ENCODE data around the gene ITPKB.
"Not testable (repeated sequence)": the region's sequence is repeated elsewhere in the genome, so short reads cannot be mapped to it uniquely, and the experiment has no call there.

Gene ITPKB

DNA sequence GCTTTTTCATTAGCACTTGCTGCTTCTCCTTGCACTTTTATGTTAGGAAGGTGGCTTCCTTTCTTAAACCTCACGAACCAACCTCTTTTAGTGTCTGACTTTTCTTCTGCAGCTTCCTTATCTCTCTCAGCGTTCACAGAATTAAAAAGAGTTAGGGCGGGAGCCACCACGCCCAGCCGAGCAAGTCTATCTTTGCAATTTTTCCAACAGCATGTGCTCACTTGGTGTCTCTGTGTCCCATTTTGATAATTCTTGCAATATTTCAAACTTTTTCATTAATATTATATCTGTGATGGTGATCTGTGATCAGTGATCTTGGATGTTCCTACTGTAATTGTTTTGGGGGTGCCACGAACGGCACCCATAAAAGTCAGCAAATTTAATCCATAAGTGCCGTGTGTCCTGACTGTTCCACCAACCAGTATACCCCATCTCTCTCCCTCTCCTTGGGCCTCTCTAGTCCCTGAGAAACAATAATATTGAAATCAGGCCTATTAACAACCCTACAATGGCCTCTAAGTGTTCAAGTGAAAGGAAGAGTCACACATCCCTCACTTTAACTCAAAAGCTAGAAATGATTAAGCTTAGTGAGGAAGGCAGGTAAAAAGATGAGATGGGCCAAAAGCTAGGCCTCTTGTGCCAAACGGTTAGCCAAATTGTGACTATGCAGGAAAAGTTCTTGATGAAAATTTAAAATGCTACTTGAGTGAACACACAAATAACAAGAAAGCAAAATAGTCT, 15.9 kb upstream of the ITPKB start:
- no peak for DNase-seq

- DNase-seq: no peak
Observed at GRCh38 chr1:226754097-226754496, 15.0 kb upstream of the ITPKB start.

- DNase-seq: no peak
Observed at GRCh38 chr1:226751703-226752102, 12.6 kb upstream of the ITPKB start.

DNA sequence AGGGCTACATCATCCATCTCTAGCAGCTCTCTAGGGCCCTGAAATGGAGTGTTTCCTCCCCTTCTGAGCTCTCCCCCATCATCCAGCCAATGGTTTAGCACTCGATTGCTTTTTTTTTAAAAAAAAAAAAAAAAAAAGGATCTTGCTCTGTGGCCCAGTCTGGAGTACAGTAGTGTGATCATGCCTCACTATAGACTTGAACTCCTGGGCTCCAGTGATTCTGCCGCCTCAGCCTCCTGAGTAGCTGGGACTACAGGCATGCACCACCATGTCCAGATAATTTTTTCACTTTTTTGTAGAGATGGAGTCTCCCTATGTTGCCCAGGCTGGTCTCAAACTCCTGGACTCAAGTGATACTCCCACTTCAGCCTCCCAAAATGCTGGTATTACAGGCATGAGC, 12.1 kb upstream of the ITPKB start:
- DNase-seq: no peak

DNA sequence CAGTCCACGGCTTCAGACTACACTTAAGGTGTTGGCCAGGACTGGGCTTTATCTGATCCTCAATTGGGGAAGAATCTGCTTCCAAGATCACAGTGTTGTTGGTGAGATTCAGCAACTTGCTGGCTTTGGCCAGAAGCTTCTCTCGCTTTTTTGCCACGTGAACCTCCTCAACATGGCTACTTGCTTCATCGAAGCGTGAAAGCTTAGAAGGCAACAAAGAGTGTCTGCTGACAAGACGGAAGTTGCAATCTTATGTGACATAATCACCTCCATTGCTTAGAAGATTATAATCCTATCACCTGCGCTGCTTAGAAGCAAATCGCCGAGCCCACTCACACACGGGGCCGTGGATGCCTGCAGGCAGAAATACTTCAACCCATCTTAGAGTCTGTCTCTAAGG, 10.4 kb upstream of the ITPKB start:
- DNase-seq: no peak

- no peak for DNase-seq
Observed at GRCh38 chr1:226748306-226748705, 9.2 kb upstream of the ITPKB start.

GRCh38 chr1:226747519-226748263, 8.6 kb upstream of the ITPKB start:
- not testable (repeated sequence) for DNase-seq

DNA sequence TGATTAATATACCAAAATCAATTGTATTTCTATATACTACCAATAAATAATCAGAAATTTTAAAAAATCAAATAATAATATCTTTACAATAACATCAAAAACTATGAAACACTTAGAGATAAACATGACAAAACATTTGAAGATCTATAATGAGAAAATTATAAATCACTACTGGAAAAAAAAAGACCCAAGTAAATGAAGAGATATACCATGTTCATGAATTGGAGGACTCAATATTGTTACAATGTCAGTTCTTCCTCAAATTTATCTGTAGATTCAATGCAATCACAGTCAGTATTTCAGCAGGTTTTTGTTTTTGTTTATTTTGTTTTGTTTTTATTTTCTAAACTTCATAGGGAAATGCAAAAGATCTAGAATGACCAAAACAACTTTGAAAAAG, 4.2 kb upstream of the ITPKB start:
- no peak for DNase-seq

- DNase-seq: no peak
Observed at GRCh38 chr1:226741009-226741408, 1.9 kb upstream of the ITPKB start.

DNA sequence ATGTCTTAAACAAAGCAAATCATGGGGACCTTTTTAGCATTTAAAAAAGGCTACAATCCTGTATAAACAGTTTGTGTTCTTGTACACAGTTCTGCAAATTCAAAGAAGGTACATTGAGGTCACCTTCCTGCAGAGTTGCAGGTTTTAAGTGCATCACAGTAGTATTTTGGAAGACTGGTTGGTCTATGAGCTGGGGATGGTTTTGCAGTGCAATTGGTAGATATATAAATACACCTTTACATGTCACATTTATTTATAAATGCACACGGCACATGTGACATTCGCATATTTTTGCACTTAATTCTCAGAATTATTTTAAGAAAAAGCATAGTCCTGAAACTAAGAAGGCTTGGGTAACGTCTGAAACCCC, 599 bp upstream of the ITPKB start:
- DNase-seq: no peak

- DNase-seq: peak; percentile 55
Observed at GRCh38 chr1:226738421-226738994, 574 bp downstream of the ITPKB start.

GRCh38 chr1:226737819-226738420, 1.2 kb downstream of the ITPKB start:
- DNase-seq: peak; percentile 51

GRCh38 chr1:226736908-226737818, 1.9 kb downstream of the ITPKB start:
- DNase-seq: peak; percentile 61

GRCh38 chr1:226736001-226736907, 2.8 kb downstream of the ITPKB start:
- peak; percentile 30 for DNase-seq

DNA sequence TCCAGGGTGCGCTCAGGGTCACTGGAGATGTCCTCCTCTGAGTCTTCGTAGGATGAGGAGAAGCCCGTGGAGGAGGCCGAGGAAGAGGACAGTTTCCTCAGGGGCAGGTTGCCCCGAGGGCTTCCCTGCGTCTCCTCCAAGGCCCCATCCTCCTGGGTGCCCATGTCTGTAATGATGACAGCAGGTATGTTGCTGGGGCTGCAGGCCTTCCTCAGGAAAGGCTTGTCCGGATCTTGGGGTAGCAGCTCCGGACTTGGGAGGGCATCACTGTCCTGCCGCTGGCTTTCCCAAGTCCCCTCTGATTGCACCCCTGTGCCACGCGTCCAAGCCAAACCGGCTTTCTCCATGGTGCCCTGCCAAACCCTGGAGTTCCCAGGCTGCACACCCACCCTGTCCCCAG, 3.5 kb downstream of the ITPKB start:
- DNase-seq: no peak

- DNase-seq: no peak
Observed at GRCh38 chr1:226734611-226735153, 4.4 kb downstream of the ITPKB start.

DNA sequence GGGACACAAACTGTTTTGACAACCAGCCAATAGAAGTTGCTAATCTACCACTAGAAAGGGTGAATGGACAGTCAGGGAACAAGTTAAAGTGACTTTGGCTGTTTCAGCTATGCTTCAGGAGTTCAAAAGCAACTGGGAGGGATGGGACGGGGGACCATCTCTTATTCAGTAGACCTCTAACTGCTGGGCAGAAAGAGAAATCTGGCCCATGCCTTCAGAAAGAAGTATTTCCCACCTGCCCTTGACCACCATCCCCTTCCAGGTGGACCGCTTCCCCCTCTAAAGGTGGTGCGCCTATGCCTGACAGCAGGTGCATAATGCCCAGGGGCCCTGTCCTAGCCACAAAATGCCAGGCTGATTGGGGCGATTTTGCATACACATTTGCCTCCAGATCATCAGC, 5.2 kb downstream of the ITPKB start:
- DNase-seq: no peak

DNA sequence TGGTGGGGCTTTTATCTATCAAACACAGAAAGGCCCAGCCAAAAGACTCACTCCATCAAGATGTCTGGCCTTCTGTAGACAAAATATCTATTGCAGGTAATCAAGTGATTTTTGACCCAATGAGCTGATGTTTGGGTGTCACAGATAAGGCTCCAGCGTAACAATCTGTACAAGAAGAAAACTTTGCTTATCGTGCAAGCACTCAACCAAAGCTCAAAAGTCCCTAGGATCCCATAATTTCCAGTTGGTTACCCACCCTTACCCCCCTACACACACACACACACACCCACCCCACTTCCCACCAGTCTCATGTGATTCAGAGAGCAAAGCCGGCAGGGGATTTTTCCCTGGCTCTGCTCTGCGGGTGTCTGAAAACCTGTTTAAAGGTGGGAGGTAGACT, 5.8 kb downstream of the ITPKB start:
- no peak for DNase-seq

- no peak for DNase-seq
Observed at GRCh38 chr1:226732856-226733291, 6.2 kb downstream of the ITPKB start.

GRCh38 chr1:226731257-226731893, 7.7 kb downstream of the ITPKB start:
- no peak for DNase-seq

GRCh38 chr1:226730836-226731235, 8.2 kb downstream of the ITPKB start:
- no peak for DNase-seq

Data from activated naive CD4-positive, alpha-beta T cell treated with anti-CD3 and anti-CD28 coated beads, Interleukin-2, amount 50 U/mL, for 16 hours (primary cell).